Adipocyte (in vitro differentiated cells): ENCODE measurements around the gene STAC3.

Experiments
- DNase-seq: peaks from one replicate; pipeline ENCODE4 v3.0.0-alpha.2; 2015; ENCODE audit warnings: low read depth
- H3K27me3 ChIP-seq: replicated peaks from 2 replicates; pipeline ENCODE4 v1.7.0; 2013; ENCODE audit warnings: mild to moderate bottlenecking, low read length, moderate library complexity; ENCODE audit not compliant: control insufficient read depth, insufficient read depth
- H3K36me3 ChIP-seq: 2 replicates; pipeline ENCODE4 v1.7.0; 2013; ENCODE audit warnings: low read length, mild to moderate bottlenecking, moderate library complexity; ENCODE audit not compliant: control insufficient read depth, insufficient read depth, severe bottlenecking
- H3K4me1 ChIP-seq: 2 replicates; pipeline ENCODE4 v1.7.0; 2013; ENCODE audit warnings: mild to moderate bottlenecking, low read length, moderate library complexity; ENCODE audit not compliant: control insufficient read depth, insufficient read depth
- H3K4me3 ChIP-seq: 2 replicates; pipeline ENCODE4 v1.7.0; 2013; ENCODE audit warnings: mild to moderate bottlenecking, low read length, moderate library complexity
- H3K9ac ChIP-seq: 2 replicates; pipeline ENCODE4 v1.7.0; 2013; ENCODE audit warnings: mild to moderate bottlenecking, low read length, moderate library complexity
- H3K9me3 ChIP-seq: 2 replicates; pipeline ENCODE4 v1.7.0; 2013; ENCODE audit warnings: mild to moderate bottlenecking, low read length, moderate library complexity; ENCODE audit not compliant: control insufficient read depth

STAC3 gene

GRCh38 chr12:57248934-57249742, 1.8 kb downstream of the STAC3 start:
- no peaks in the 10 kb centered on the region for H3K9me3 ChIP-seq
- H3K9ac ChIP-seq, result no peak overlapping the region
- no peaks in the 10 kb centered on the region for H3K36me3 ChIP-seq
- peaks cover 12% of the 10 kb centered on the region for H3K4me1 ChIP-seq
- no peak overlapping the region for H3K4me3 ChIP-seq
- no peak for DNase-seq
- H3K27me3 ChIP-seq, result no peaks in the 10 kb centered on the region

GRCh38 chr12:57247041-57247440, 3.9 kb downstream of the STAC3 start:
- no peak overlapping the region for H3K4me3 ChIP-seq
- peaks cover 2% of the 10 kb centered on the region for H3K27me3 ChIP-seq
- H3K4me1 ChIP-seq, result peaks cover 16% of the 10 kb centered on the region
- DNase-seq, result no peak
- H3K9me3 ChIP-seq, result no peaks in the 10 kb centered on the region
- no peaks in the 10 kb centered on the region for H3K36me3 ChIP-seq
- no peak overlapping the region for H3K9ac ChIP-seq

DNA sequence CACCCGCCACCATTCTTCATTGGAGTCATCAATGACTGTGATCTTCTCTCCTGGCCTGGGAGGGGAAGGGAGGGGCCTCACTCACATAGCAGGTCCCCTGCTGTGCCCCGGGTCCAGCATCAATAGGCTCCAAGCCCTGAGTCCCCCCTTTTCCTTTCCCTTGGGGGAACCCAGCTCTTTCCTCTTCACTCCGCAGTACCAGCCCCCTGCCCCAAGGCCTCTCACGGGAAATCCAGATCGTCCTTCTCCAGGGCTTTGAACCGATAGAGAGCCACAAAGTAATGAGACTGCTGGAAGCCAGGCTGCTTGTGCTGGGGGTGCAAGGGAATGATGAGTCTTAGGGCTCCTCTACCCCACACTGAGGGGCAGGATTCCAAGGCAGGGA, 6.7 kb downstream of the STAC3 start:
- Histone ChIP-seq H3K9me3 (no peaks in the 10 kb centered on the region), H3K36me3 (no peaks in the 10 kb centered on the region), H3K27me3 (peaks cover 4% of the 10 kb centered on the region), H3K4me1 (peaks cover 37% of the 10 kb centered on the region), H3K4me3 (no peak overlapping the region), H3K9ac (no peak overlapping the region)
- no peak for DNase-seq

- peaks cover 34% of the 10 kb centered on the region for H3K4me1 ChIP-seq
- DNase-seq, result peak; percentile 93
- H3K9ac ChIP-seq, result no peak overlapping the region
- H3K4me3 ChIP-seq, result no peak overlapping the region
- peaks cover 4% of the 10 kb centered on the region for H3K27me3 ChIP-seq
- H3K36me3 ChIP-seq, result no peaks in the 10 kb centered on the region
- H3K9me3 ChIP-seq, result no peaks in the 10 kb centered on the region
These were observed 7.3 kb downstream of the STAC3 start for GRCh38 chr12:57243521-57244311.

GRCh38 chr12:57242691-57243454, 8.1 kb downstream of the STAC3 start:
- Histone ChIP-seq H3K36me3 (no peaks in the 10 kb centered on the region), H3K27me3 (peaks cover 4% of the 10 kb centered on the region), H3K9ac (no peak overlapping the region), H3K9me3 (no peaks in the 10 kb centered on the region), H3K4me1 (peaks cover 35% of the 10 kb centered on the region), H3K4me3 (no peak overlapping the region)
- DNase-seq, result peak; percentile 80

DNA sequence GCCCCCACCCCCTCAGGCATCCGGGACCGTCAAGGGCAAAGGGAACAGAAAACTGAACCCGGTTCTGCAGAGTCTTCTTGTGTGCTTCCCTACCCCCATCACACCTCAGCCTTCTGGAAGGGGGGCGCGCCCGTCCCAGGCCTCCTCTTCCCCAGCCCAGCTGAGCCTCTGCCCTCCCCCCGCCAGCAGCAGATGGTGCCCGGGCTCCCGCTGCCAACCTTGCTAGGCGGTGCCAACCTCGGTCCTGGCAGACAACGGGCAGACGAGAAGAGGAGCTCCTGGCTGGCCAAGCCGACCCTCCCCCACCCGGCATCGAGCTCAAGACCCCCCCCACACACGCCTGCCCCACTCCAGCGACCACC, 8.7 kb downstream of the STAC3 start:
- Histone ChIP-seq H3K4me3 (no peak overlapping the region), H3K9ac (no peak overlapping the region), H3K36me3 (no peaks in the 10 kb centered on the region), H3K9me3 (no peaks in the 10 kb centered on the region), H3K27me3 (peaks cover 4% of the 10 kb centered on the region), H3K4me1 (peaks cover 35% of the 10 kb centered on the region)
- DNase-seq, result no peak

DNA sequence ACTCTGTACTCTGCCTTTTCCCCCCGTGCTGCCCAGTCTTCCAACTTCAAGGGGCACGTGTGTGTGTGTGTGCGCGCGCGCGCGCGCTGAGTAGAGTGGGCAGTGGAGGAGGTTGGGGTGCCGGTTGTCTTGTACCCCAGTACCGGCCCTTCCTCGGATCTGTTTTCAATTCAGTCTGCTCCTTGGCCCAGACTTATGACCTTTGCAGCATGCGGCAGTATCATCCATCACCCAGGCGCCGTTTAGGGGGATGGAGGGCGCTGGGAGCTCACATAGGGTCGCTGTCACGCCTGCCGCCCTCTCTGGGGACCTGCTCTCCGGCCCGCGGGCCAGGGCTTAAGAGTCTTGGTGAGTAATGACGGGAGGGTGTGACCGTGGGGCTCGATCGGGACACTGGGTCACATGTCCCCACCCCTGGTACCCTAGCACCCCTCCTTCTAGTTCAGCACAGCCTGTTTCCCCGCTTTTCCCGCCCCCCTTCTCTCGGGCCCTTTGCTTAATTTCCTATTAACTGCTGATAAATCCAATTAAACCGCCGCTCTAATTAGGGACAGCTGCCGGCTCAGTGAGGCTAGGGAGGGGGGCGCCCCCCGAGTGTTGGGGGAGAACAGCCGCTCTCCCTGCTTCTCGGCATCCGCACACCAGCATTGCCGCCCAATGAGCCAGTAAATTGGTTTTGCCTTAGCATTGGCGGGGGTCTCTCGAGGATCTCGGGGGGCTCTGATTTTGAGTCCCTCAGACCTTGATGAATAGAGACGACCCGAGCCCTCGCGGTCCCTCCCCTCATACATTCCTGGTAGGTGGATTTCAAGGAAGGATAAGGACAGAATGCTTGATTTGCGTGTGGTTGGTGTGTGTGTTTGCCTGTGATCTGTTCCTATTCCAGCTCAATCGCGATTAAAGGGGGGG, 9.3 kb downstream of the STAC3 start:
- peak; percentile 42 for DNase-seq
- Histone ChIP-seq H3K4me3 (peak overlapping the region; percentile 81), H3K9ac (peak overlapping the region; percentile 91), H3K36me3 (no peaks in the 10 kb centered on the region), H3K4me1 (peaks cover 35% of the 10 kb centered on the region), H3K9me3 (no peaks in the 10 kb centered on the region), H3K27me3 (peaks cover 4% of the 10 kb centered on the region)

DNA sequence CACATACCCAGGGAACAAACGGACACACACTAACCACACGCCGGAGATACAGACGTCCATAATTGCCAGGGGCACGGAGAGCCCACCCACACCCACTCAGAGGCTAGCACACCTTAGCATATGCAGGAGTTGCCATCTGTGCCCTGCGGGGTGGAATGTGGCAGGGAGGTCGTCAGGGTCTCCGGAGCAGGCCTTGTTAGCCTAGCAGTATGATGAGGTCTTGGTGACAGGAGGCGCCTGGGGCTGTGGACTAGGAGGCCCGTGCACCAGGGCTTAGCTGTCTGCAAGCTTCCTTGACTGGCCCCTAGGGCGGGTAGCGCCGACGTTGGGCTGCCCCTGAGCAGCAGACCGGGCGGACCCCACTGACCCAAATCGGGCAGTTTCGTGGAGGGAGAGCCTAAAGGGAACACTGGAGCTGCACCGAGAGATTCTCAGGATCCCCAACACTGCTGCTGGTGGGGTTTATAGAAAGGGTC, 10.0 kb downstream of the STAC3 start:
- peaks cover 4% of the 10 kb centered on the region for H3K27me3 ChIP-seq
- H3K36me3 ChIP-seq, result no peaks in the 10 kb centered on the region
- peak overlapping the region; percentile 91 for H3K9ac ChIP-seq
- H3K4me1 ChIP-seq, result peaks cover 35% of the 10 kb centered on the region
- peak; percentile 52 for DNase-seq
- no peaks in the 10 kb centered on the region for H3K9me3 ChIP-seq
- peak overlapping the region; percentile 81 for H3K4me3 ChIP-seq

DNA sequence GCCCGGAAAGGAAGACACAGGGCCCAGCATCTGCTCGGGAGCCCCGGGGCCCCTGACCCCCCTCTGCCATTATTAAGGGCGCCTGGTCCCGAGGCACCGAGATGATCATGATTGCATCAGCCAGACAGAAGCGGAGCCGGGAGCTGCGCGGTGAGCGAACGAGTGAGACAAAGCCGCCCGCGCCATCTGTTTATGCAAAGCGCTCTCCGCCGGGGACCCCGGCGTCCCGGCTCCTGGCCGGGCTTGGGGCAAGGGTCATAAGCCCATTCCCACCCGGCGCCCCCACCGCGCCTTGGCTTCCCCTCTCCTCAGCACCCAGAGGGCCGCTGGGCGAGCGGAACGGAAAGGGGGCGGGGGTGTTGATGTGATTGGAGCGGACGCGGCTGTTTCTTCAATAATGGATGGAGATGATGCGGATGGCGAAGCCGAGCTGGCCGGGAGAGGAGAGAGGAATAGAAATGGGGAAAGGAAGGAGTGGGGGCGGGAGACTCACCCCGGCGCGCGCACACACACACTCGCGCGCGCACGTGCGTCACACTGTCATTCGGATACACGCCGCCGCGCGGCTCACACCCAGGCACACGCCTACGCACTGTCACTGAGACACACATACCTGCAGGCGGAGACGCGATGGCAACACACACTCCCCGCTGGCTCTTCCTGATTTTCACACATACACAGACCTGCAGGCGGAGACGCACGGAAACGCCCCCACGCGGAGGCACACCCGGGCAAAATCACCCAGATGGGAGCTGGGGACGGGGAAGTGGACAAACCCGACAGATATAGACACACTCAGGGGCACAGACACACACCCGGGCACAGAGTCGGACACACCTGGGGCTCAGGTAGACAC, 10.7 kb downstream of the STAC3 start:
- DNase-seq, result peak; percentile 85
- Histone ChIP-seq H3K4me1 (peaks cover 37% of the 10 kb centered on the region), H3K9ac (peak overlapping the region; percentile 91), H3K4me3 (peak overlapping the region; percentile 81), H3K9me3 (no peaks in the 10 kb centered on the region), H3K36me3 (no peaks in the 10 kb centered on the region), H3K27me3 (peaks cover 4% of the 10 kb centered on the region)

GRCh38 chr12:57239587-57240065, 11.4 kb downstream of the STAC3 start:
- peaks cover 1% of the 10 kb centered on the region for H3K36me3 ChIP-seq
- H3K9me3 ChIP-seq, result no peaks in the 10 kb centered on the region
- H3K4me1 ChIP-seq, result peaks cover 37% of the 10 kb centered on the region
- peak overlapping the region; percentile 91 for H3K9ac ChIP-seq
- no peak for DNase-seq
- H3K27me3 ChIP-seq, result peaks cover 4% of the 10 kb centered on the region
- H3K4me3 ChIP-seq, result peak overlapping the region; percentile 81
